Calu3 (cell line): ENCODE measurements around the gene TMEM186. TPM values are rescaled to one million over a fixed set of nuclear protein-coding genes. Genes with fewer than 3 reads are reported as not detected.
"Not testable (repeated sequence)": the region's sequence is repeated elsewhere in the genome, so short reads cannot be mapped to it uniquely, and the experiment has no call there.

Experiments used
- BruUV-seq: library from RNA; stranded (reverse); fragments of 400-500 nt; replicated peaks from 2 replicates; lab custom pipeline; 2021; lab: Mats Ljungman, UMichigan
- CTCF ChIA-PET: fragments of 300-600 bp; sonication (Branson Sonifier 250); formaldehyde crosslinking; loops from one replicate; lab custom pipeline; 2022; ENCODE audit warnings: antibody characterized with exemption; lab: Charles Lee
- DNase-seq: peaks from one replicate; pipeline ENCODE4 v3.0.0; 2022
- H3K27ac Mint-ChIP-seq: one replicate; pipeline ENCODE4 v1.8.0; 2022; ENCODE audit warnings: mixed read lengths; ENCODE audit not compliant: unreplicated experiment
- H3K27me3 Mint-ChIP-seq: one replicate; pipeline ENCODE4 v1.8.0; 2022; ENCODE audit warnings: mixed read lengths; ENCODE audit not compliant: unreplicated experiment
- H3K36me3 Mint-ChIP-seq: one replicate; pipeline ENCODE4 v1.8.0; 2022; ENCODE audit warnings: mild to moderate bottlenecking, moderate library complexity, mixed read lengths; ENCODE audit not compliant: insufficient read depth, unreplicated experiment
- H3K4me1 Mint-ChIP-seq: one replicate; pipeline ENCODE4 v1.8.0; 2022; ENCODE audit warnings: mild to moderate bottlenecking, low read depth, mixed read lengths; ENCODE audit not compliant: unreplicated experiment
- H3K4me3 Mint-ChIP-seq: one replicate; pipeline ENCODE4 v1.8.0; 2022; ENCODE audit warnings: mild to moderate bottlenecking, low read depth, moderate library complexity, mixed read lengths; ENCODE audit not compliant: unreplicated experiment
- H3K9me3 Mint-ChIP-seq: one replicate; pipeline ENCODE4 v1.8.0; 2022; ENCODE audit warnings: low read depth, mixed read lengths; ENCODE audit not compliant: unreplicated experiment
- CTCF ChIP-seq: fragments of 200-600 bp; IDR thresholded peaks from one replicate; pipeline ENCODE4 v1.8.0; 2022; ENCODE audit warnings: antibody characterized with exemption; ENCODE audit not compliant: unreplicated experiment
- intact Hi-C: fragments of 100-400 bp; cut with micrococcal nuclease; formaldehyde crosslinking; loops from one replicate; pipeline ENCODE4 v1.10.0; 2022; ENCODE audit not compliant: unreplicated experiment
- total RNA-seq: library from RNA; stranded (reverse); gene quantifications from 2 replicates; pipeline ENCODE4 v1.2.3, GENCODE V29; 2022

TMEM186 gene
- total RNA-seq, 1 experiment from 2014 or later = 20.9 TPM

GRCh38 chr16:8837594-8837993 is 40.2 kb upstream of the TMEM186 start:
- H3K27me3 Mint-ChIP-seq, H3K36me3 Mint-ChIP-seq, BruUV-seq, intact Hi-C loops, H3K4me3 Mint-ChIP-seq, H3K4me1 Mint-ChIP-seq, CTCF ChIA-PET, DNase-seq, H3K9me3 Mint-ChIP-seq, H3K27ac Mint-ChIP-seq: not testable (repeated sequence)

- H3K4me1 Mint-ChIP-seq, H3K27me3 Mint-ChIP-seq, H3K4me3 Mint-ChIP-seq, DNase-seq, CTCF ChIA-PET, intact Hi-C loops, H3K9me3 Mint-ChIP-seq, H3K27ac Mint-ChIP-seq, BruUV-seq: not testable (repeated sequence)
- H3K36me3 Mint-ChIP-seq = peaks cover 10% of the 10 kb centered on the region
Measured at GRCh38 chr16:8836797-8837196, 39.4 kb upstream of the TMEM186 start.

DNA sequence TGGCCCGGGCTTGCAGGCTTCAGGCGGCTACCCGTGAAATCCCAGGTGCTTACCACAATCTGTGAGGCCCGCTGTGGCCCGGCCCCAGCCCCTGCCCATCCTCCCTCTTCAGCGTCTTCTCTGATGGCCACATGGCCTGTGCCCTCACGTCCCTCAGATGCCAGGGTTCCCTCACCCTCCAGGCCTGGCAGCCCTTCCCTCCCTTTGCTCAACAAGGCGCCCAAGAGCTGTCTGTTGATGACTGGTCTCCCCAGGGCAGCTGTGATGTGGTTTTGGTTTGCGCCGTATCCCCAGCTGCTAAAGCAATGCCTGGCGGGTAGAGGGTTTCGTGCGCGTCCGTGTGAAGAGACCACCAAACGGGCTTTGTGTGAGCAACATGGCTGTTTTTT is 35.3 kb upstream of the TMEM186 start:
- peaks cover 36% of the 10 kb centered on the region for H3K36me3 Mint-ChIP-seq
- no TSS peak for BruUV-seq
- CTCF ChIA-PET = no interaction called here
- intact Hi-C loops = no loop called here
- H3K27ac Mint-ChIP-seq = no peak overlapping the region
- no peaks in the 10 kb centered on the region for H3K4me1 Mint-ChIP-seq
- no peaks in the 10 kb centered on the region for H3K9me3 Mint-ChIP-seq
- H3K4me3 Mint-ChIP-seq = no peak overlapping the region
- no peak for DNase-seq
- TF ChIP-seq CTCF = no peak
- H3K27me3 Mint-ChIP-seq = no peaks in the 10 kb centered on the region

- H3K27ac Mint-ChIP-seq = no peak overlapping the region
- BruUV-seq = no TSS peak
- TF ChIP-seq CTCF = no peak
- intact Hi-C loops = no loop called here
- no peaks in the 10 kb centered on the region for H3K27me3 Mint-ChIP-seq
- no peak for DNase-seq
- no peaks in the 10 kb centered on the region for H3K9me3 Mint-ChIP-seq
- H3K36me3 Mint-ChIP-seq = peaks cover 38% of the 10 kb centered on the region
- no peaks in the 10 kb centered on the region for H3K4me1 Mint-ChIP-seq
- CTCF ChIA-PET = no interaction called here
- H3K4me3 Mint-ChIP-seq = no peak overlapping the region
Measured at GRCh38 chr16:8831871-8832716, 34.7 kb upstream of the TMEM186 start.

- intact Hi-C loops = no loop called here
- H3K27ac Mint-ChIP-seq = no peak overlapping the region
- no peaks in the 10 kb centered on the region for H3K27me3 Mint-ChIP-seq
- H3K9me3 Mint-ChIP-seq = no peaks in the 10 kb centered on the region
- CTCF ChIA-PET = no interaction called here
- TF ChIP-seq CTCF = no peak
- no peak for DNase-seq
- H3K4me3 Mint-ChIP-seq = no peak overlapping the region
- no TSS peak for BruUV-seq
- H3K4me1 Mint-ChIP-seq = no peaks in the 10 kb centered on the region
- peaks cover 45% of the 10 kb centered on the region for H3K36me3 Mint-ChIP-seq
Measured at GRCh38 chr16:8831450-8831849, 34.0 kb upstream of the TMEM186 start.
